Natural killer cell (primary cell): ENCODE measurements around the gene DHRS1. TPM values are rescaled to one million over a fixed set of nuclear protein-coding genes. Genes with fewer than 3 reads are reported as not detected.

Source experiments
- ATAC-seq, 3 donors: fragments of 150-1000 bp in 2 of 3; fragments of 200-7000 bp in 1 of 3; cut with Tn5 transposase; 1 replicate in 1 of 3; 2 replicates in 2 of 3; pipeline ENCODE4 v1.10.0; 2021; ENCODE audit warnings: mild to moderate bottlenecking in 2 of 3, moderate library complexity in 2 of 3
- DNase-seq, 2 donors: peaks; one replicate each; pipeline versions ENCODE4 v3.0.0 to v3.0.0-alpha.2; 2013 to 2021; ENCODE audit warnings: mixed read lengths in 1 of 2
- H3K27ac ChIP-seq: one replicate; pipeline ENCODE4 v1.5.1; 2013; ENCODE audit warnings: mild to moderate bottlenecking, low read length
- H3K27me3 ChIP-seq: one replicate; pipeline ENCODE4 v1.6.1; 2013; ENCODE audit warnings: low read length; ENCODE audit not compliant: control insufficient read depth, insufficient read depth
- H3K36me3 ChIP-seq: one replicate; pipeline ENCODE4 v1.6.1; 2013; ENCODE audit warnings: low read length; ENCODE audit not compliant: control insufficient read depth, insufficient read depth
- H3K4me1 ChIP-seq: one replicate; pipeline ENCODE4 v1.6.1; 2013; ENCODE audit warnings: low read length; ENCODE audit not compliant: control insufficient read depth, insufficient read depth
- H3K4me3 ChIP-seq: one replicate; pipeline ENCODE4 v1.5.1; 2013; ENCODE audit warnings: low read length
- H3K9me3 ChIP-seq: one replicate; pipeline ENCODE4 v1.6.1; 2013; ENCODE audit warnings: low read length; ENCODE audit not compliant: control insufficient read depth, insufficient read depth
- H3K27ac Mint-ChIP-seq, 2 donors: one replicate each; pipeline ENCODE4 v1.8.0; 2022; ENCODE audit warnings: mild to moderate bottlenecking in 2 of 2, mixed read lengths in 2 of 2, moderate library complexity in 1 of 2
- H3K27me3 Mint-ChIP-seq, 2 donors: one replicate each; pipeline ENCODE4 v1.8.0; 2022; ENCODE audit warnings: low read depth in 2 of 2, mixed read lengths in 2 of 2
- H3K36me3 Mint-ChIP-seq: one replicate; pipeline ENCODE4 v1.8.0; 2022; ENCODE audit warnings: mixed read lengths
- H3K4me1 Mint-ChIP-seq, 2 donors: one replicate each; pipeline ENCODE4 v1.8.0; 2022; ENCODE audit warnings: mixed read lengths in 2 of 2
- H3K4me3 Mint-ChIP-seq: one replicate; pipeline ENCODE4 v1.8.0; 2022; ENCODE audit warnings: mild to moderate bottlenecking, moderate library complexity, mixed read lengths
- H3K9me3 Mint-ChIP-seq, 2 donors: one replicate each; pipeline ENCODE4 v1.8.0; 2022; ENCODE audit warnings: mixed read lengths in 2 of 2
- WGBS: methylation state at CpG from one replicate; pipeline ENCODE4 v1.1.7; 2013; ENCODE audit warnings: missing lambda C conversion rate; ENCODE audit not compliant: insufficient coverage; 5-methylcytosine and 5-hydroxymethylcytosine counted together
- intact Hi-C: fragments of 100-400 bp; cut with micrococcal nuclease; formaldehyde crosslinking; loops from one replicate; pipeline ENCODE4 v1.14.2; 2022
- total RNA-seq, 4 donors: library from RNA; stranded (reverse); fragments of 120-200 nt in 1 of 4; gene quantifications; one replicate each; pipeline versions ENCODE4 v1.2.3 to v1.2.4, GENCODE V29; 2013 to 2022
- TF ChIP-seq, protein P1 (sequence below): fragments of 200-600 bp; IDR thresholded peaks from one replicate; pipeline ENCODE4 v1.8.0; 2022; ENCODE audit warnings: antibody characterized with exemption

DHRS1 gene
- total RNA-seq, 3 donors from 2014 or later (not counting 1 experiment from before 2014, with no cell fraction given), result 39.8 to 59.0 (median 43.3) TPM

DNA sequence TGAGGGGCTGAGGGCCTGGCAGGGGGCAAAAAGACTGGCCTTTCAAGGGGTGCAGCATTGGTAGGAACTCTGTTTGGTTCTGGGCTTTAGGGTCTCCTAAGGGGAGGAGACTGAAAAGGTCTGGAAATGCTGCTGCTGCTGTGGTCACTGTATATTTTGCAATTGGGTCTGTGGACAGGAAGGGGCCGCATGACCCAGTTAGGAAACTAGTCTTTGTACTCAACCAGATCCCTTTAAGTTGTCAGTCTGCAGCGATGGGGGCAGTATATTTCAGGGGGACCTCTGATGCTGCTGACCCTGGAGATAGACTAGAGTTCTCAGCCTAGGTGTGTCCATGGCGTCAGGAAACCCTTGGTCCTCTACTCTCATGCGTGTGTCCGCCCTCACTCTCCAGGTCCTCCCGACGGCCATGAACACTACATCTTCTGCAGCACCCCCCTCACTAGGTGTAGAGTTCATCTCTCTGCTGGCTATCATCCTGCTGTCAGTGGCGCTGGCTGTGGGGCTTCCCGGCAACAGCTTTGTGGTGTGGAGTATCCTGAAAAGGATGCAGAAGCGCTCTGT is 15.7 kb upstream of the DHRS1 start:
- DNase-seq, result no peak
- H3K4me3 ChIP-seq, result no peak overlapping the region
- Mint-ChIP-seq H3K27me3 (peaks cover 0 to 4% of the 10 kb centered on the region in 2 donors), H3K36me3 (no peaks in the 10 kb centered on the region), H3K4me3 (peak overlapping the region; percentile 88), H3K4me1 (peaks cover 55 to 69% of the 10 kb centered on the region in 2 donors), H3K27ac (peak overlapping the region; percentile 94 to 96), H3K9me3 (no peaks in the 10 kb centered on the region)
- no peak overlapping the region for H3K27ac ChIP-seq
- no peaks in the 10 kb centered on the region for H3K27me3 ChIP-seq
- peaks cover 53% of the 10 kb centered on the region for H3K4me1 ChIP-seq
- H3K36me3 ChIP-seq, result no peaks in the 10 kb centered on the region
- no peak for ATAC-seq
- 75% methylated on average over 10 of the region's 10 CpGs for WGBS
- H3K9me3 ChIP-seq, result no peaks in the 10 kb centered on the region
- TF ChIP-seq, protein P1, sequence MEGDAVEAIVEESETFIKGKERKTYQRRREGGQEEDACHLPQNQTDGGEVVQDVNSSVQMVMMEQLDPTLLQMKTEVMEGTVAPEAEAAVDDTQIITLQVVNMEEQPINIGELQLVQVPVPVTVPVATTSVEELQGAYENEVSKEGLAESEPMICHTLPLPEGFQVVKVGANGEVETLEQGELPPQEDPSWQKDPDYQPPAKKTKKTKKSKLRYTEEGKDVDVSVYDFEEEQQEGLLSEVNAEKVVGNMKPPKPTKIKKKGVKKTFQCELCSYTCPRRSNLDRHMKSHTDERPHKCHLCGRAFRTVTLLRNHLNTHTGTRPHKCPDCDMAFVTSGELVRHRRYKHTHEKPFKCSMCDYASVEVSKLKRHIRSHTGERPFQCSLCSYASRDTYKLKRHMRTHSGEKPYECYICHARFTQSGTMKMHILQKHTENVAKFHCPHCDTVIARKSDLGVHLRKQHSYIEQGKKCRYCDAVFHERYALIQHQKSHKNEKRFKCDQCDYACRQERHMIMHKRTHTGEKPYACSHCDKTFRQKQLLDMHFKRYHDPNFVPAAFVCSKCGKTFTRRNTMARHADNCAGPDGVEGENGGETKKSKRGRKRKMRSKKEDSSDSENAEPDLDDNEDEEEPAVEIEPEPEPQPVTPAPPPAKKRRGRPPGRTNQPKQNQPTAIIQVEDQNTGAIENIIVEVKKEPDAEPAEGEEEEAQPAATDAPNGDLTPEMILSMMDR, result no peak
- intact Hi-C loops, result no loop called here

- Histone ChIP-seq H3K9me3 (no peaks in the 10 kb centered on the region), H3K4me3 (no peak overlapping the region), H3K27me3 (no peaks in the 10 kb centered on the region), H3K4me1 (peaks cover 61% of the 10 kb centered on the region), H3K27ac (peak overlapping the region; percentile 84), H3K36me3 (no peaks in the 10 kb centered on the region)
- Mint-ChIP-seq H3K27ac (peak overlapping the region; percentile 94 to 96), H3K27me3 (peaks cover 0 to under 1% of the 10 kb centered on the region in 2 donors), H3K36me3 (no peaks in the 10 kb centered on the region), H3K9me3 (no peaks in the 10 kb centered on the region), H3K4me3 (peak overlapping the region; percentile 88), H3K4me1 (peaks cover 61 to 76% of the 10 kb centered on the region in 2 donors)
- 71% methylated on average over 5 of the region's 5 CpGs for WGBS
- TF ChIP-seq, protein P1, result no peak
- ATAC-seq (no peak), DNase-seq (no peak)
- intact Hi-C loops, result loop anchor here (5.0 kb wide), 2 partner anchors 72 to 97 kb away; partner anchors contain the start of genes MDP1 and TINF2
Observed at GRCh38 chr14:24314377-24315193, 15.0 kb upstream of the DHRS1 start.

DNA sequence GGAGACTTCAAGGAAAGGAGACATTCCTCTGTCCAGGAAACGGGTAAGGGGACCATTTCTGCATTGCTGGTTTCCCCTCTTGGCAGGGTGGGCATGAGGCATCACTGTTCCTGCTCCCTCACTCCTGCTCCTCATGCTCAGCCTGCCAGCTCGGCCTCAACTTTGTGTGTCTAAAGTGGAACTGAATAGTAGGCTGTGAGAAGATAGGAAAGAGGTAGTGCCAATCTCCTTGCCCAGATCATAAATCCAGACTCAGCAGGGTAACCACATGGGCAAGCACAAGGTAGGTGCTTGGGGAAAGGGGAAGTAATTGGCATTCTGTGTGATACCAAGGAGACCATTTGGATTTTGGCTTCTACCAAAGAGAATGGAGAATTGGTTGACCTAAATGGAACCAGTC is 14.3 kb upstream of the DHRS1 start:
- Histone ChIP-seq H3K9me3 (no peaks in the 10 kb centered on the region), H3K4me1 (peaks cover 67% of the 10 kb centered on the region), H3K27me3 (no peaks in the 10 kb centered on the region), H3K36me3 (no peaks in the 10 kb centered on the region), H3K27ac (peak overlapping the region; percentile 84), H3K4me3 (no peak overlapping the region)
- TF ChIP-seq, protein P1, result no peak
- Mint-ChIP-seq H3K4me1 (peaks cover 68 to 78% of the 10 kb centered on the region in 2 donors), H3K36me3 (no peaks in the 10 kb centered on the region), H3K27me3 (no peaks in the 10 kb centered on the region), H3K9me3 (no peaks in the 10 kb centered on the region), H3K4me3 (peak overlapping the region; percentile 88), H3K27ac (peak overlapping the region; percentile 94 to 96)
- DNase-seq (no peak), ATAC-seq (no peak)
- intact Hi-C loops, result loop anchor here (5.0 kb wide), 2 partner anchors 72 to 97 kb away; partner anchors contain the start of genes MDP1 and TINF2
- WGBS, result 45% methylated on average over 1 of the region's 2 CpGs
